CD4-positive, alpha-beta T cell treated with Interleukin-15 for 1 hour (primary cell): ENCODE data around the gene GAL.

Source experiments
- DNase-seq: peaks from one replicate; pipeline ENCODE4 v3.0.0-alpha.2; 2020

The GAL gene

GRCh38 chr11:68659158-68659921, 25.0 kb upstream of the GAL start:
- DNase-seq = no peak

DNA sequence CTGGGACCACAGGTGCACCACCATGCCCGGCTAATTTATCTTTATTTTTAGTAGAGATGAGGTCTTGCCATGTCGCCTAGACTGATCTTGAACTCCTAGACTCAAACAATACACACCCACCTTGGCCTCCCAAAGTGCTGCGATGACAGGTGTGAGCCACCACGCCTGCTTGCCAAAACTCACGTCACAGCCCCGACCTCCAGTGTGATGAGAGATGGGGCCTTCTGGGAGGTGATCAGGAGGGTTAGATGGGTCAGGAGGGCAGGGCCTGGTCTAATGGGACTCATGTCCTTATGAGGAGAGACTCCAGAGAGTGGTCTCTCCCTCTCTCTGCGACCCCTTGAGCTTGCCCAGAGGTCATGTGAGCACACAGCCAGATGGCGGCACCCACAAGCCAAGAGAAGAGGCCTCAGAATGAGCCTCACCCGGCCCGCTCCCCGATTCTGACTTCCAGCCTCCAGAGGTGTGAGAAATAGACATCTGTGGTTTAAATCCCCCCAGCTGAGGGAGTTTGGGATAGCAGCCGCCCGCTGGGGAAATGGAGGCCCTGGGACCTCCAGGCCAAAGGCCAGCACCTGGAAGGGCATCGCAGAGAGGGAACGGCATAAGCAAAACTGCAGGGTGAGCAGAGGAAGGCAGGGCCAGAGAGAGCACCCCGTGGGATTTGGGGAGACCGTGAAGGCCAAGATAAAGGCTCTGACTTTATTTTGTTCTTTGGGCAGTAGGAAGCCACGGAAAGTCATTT, 24.1 kb upstream of the GAL start:
- DNase-seq = no peak

- no peak for DNase-seq
These were observed 23.3 kb upstream of the GAL start for GRCh38 chr11:68661014-68661413.

GRCh38 chr11:68661697-68662603, 22.4 kb upstream of the GAL start:
- DNase-seq = no peak

- no peak for DNase-seq
These were observed 20.8 kb upstream of the GAL start for GRCh38 chr11:68663482-68664010.

GRCh38 chr11:68664141-68664540, 20.2 kb upstream of the GAL start:
- DNase-seq = no peak

- no peak for DNase-seq
These were observed 19.4 kb upstream of the GAL start for GRCh38 chr11:68664906-68665305.

- DNase-seq = no peak
These were observed 18.9 kb upstream of the GAL start for GRCh38 chr11:68665436-68665835.

DNA sequence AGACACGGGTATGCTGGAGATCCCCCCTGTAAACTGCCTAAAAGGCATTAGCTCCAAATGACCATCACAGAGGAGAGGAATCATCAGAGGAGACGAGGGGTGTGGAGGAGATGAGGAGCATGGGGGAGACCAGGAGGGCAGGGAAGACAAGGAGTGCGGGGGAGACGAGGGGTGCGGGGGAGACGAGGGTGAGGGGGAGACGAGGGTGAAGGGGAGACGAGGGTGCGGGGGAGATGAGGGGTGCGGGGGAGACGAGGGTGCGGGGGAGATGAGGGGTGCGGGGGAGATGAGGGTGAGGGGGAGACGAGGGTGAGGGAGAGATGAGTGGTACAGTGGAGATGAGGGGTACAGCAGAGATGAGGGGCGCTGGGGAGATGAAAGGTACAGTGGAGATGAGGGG, 17.5 kb upstream of the GAL start:
- DNase-seq = no peak

DNA sequence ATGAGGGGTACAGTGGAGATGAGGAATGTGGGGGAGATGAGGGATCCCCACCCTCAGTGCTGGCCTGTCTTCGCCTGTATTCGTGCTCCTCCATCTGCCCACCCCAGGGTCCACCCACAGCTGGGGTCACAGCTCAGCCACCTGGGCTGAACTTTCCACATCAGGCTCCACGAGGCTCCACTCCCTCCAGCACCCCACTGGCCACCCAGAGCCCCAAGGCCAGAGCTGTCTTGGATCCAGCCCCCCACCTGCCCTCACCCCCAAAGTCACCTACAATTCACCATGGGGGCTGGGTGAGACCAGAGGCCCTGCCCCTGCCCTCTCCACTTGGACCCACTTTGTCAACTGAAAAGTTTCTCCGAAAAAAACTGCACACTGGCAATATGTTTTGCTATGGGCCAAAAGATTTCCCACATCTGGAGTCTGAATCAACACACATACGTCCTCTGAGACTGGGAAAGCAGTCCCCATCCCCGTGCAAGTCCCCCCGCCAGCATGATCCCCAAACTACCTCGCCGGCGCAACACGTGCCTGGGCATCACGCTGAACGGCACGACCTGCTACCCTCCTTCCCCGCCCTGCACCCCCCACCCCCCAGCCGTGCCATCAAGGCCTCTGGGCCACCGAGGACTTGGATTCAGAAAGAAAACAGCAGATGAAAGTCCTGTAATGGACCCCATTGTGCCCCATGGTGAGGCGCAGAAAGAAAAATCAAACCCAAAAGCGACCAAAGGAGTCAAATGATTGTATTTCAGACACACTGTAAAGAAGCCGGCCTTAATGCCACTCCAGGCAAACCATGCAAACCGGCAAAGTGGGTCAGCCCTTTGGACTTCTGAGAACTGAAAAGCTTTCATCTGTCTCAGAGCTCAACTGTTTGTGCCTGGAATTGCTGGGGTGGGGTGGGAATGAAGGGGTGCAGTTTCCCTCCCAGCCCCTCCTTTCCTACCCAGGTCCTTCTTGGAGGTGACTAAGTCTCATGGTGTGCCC, 16.5 kb upstream of the GAL start:
- no peak for DNase-seq

- no peak for DNase-seq
These were observed 14.8 kb upstream of the GAL start for GRCh38 chr11:68669301-68670090.

DNA sequence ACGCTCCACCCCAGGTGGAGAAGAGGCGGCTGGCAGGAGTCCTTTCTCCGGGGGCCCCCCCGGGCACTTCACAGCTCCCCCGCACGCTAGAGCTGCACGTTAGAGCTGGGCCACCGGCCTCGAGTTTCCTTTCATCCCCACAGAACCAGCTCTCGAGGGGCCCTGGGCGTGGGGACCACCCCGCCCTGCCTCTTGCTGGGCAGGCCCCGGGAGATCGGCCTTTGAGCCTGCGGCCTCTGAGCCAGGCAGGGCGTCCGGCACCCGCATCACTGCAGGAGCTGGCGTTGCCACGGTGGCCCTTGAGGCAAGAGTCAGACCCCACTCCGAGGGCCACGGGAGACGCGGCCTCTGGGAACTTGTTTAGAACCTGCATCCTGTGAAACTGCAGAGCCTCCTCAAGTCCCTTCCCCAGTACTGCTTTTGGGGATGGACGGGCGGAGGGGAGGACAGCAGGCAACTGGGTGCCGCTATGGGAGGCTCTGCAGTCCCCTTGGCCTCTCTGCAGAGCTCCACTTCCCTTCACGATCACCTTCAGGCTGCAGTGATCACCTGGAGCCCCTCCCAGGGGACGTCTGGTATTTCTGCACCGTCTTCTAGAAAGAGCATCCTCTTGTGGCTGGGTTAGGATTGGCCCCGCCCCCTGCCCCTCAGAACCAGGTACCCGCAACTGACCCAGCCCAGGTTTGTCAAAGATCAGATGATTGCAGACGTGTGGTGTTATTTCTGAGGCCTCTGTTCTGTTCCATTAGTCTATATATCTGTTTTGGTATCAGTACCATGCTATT, 13.9 kb upstream of the GAL start:
- DNase-seq = no peak

GRCh38 chr11:68673306-68673945, 10.9 kb upstream of the GAL start:
- DNase-seq = no peak

DNA sequence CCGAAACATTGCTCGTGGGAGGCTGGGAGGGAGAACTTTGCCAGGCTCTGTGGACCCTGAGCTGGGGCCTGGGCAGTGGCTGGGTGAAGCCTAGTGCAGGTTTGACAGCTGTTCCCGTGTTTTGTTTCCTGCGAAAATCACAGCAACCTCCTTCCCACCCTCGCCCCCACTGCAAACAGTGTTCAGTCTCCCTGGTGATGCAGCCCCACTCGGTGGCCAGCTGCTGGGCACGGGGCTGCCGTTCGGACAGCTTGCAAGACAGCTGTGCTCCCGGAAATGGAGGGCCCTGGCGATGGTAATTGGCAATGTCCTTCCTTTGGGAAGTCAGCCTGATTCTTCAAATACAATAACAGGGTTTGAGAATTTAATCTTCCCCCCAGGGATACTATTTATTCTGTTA, 10.4 kb upstream of the GAL start:
- no peak for DNase-seq

DNA sequence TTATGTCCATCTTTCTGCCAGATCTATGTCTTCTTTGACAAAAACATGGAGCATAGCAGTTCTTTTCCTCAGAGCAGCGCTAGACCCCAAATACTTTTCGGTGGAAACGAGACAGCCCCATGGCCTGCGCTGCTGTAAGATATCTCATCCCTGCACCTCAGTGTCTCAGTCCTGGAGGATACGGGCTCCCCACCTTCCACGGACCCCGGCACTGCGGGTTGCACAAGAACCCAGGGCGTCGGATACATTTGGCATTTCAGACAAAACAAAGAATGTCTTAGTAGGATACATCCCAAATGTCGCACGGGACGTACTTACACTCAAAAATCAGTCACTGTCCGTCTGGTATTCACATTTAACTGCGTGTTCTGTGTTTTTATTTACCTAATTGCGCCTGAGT, 9.9 kb upstream of the GAL start:
- DNase-seq = no peak

GRCh38 chr11:68677432-68677831, 6.9 kb upstream of the GAL start:
- DNase-seq = no peak

- DNase-seq = no peak
These were observed 6.3 kb upstream of the GAL start for GRCh38 chr11:68678031-68678441.

DNA sequence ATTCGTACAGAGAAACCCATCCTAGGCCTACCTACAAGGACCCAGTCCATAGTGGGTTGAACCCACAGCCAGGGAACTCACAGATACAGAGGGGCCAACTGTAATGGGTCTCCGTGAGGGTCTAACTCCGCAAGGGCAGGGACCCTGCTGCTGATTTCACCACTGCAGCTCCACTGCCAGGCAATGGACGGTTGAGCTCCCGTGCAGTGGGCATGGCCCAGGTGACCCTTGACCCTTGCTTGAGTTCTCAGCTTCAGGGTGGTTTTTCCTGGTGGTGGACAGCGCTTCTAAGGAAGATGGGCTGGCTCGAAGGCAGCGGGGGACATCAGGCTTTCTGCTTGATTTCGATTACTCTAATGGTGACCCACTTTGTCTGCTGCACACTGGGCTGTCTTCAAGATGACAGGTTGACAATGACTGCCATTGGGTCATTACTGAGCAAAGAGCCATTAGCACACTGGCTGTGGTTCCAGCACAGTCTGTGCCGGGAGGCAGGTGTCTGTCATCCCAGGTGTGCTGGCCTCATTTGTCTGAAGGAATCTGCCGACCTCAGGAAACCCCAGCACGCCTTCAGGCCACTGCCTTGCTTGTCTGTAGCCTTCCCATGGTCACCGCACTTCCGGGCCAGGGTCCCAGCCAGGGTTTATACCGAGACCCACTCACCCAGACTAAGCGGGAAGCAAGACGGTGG, 3.7 kb upstream of the GAL start:
- no peak for DNase-seq

DNA sequence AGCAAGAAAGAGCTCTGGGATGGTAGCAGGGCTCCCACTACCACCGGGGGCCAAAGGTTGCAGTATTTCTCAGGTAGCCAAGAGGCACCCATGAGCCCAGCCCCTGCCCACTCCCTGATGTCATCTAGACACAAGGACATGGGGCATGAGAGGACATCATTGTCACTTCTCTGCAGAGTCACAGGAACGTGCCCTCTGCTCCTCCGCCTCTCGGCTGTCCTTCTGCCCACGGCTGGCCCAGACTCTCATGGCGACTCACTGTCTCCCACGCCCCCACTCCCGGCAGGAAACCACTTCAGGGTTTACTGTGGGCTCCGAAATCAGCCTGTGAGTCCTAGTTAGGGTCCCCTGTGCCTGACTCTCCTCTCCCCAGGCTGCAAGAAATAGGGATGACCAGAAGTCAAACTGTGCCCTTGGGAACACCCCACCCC, 1.8 kb upstream of the GAL start:
- no peak for DNase-seq
